Parathyroid adenoma (tissue), 2 donors: ENCODE measurements around the gene SLC41A3.

Source experiments
- H2AFZ ChIP-seq: fragments of 300-600 bp; sonication (generic); one replicate; pipeline ENCODE4 v1.7.0; 2017; ENCODE audit warnings: antibody characterized with exemption, mild to moderate bottlenecking
- H3K27ac ChIP-seq: fragments of 300-600 bp; sonication (generic); one replicate; pipeline ENCODE4 v1.7.0; 2017
- H3K27me3 ChIP-seq: fragments of 300-600 bp; sonication (generic); one replicate; pipeline ENCODE4 v1.7.0; 2017; ENCODE audit warnings: low read length; ENCODE audit not compliant: control insufficient read depth, insufficient read depth
- H3K36me3 ChIP-seq: fragments of 300-600 bp; sonication (generic); one replicate; pipeline ENCODE4 v1.7.0; 2017; ENCODE audit warnings: low read length; ENCODE audit not compliant: control insufficient read depth, insufficient read depth
- H3K4me1 ChIP-seq: fragments of 300-600 bp; sonication (generic); one replicate; pipeline ENCODE4 v1.7.0; 2017; ENCODE audit warnings: control low read depth
- H3K4me2 ChIP-seq: fragments of 300-600 bp; sonication (generic); one replicate; pipeline ENCODE4 v1.7.0; 2017; ENCODE audit warnings: low read length
- H3K4me3 ChIP-seq: fragments of 300-600 bp; sonication (generic); one replicate; pipeline ENCODE4 v1.7.0; 2017; ENCODE audit warnings: low read depth, low read length
- H3K79me2 ChIP-seq: fragments of 300-600 bp; sonication (generic); one replicate; pipeline ENCODE4 v1.7.0; 2017; ENCODE audit warnings: control low read depth
- H3K9ac ChIP-seq: fragments of 300-600 bp; sonication (generic); one replicate; pipeline ENCODE4 v1.7.0; 2017; ENCODE audit warnings: mild to moderate bottlenecking
- H3K9me3 ChIP-seq: fragments of 300-600 bp; sonication (generic); one replicate; pipeline ENCODE4 v1.7.0; 2017; ENCODE audit warnings: low read length; ENCODE audit not compliant: control insufficient read depth
- TF ChIP-seq, protein P1 (sequence below): fragments of 300-600 bp; sonication (generic); IDR thresholded peaks from one replicate; pipeline ENCODE4 v1.7.0; 2017; ENCODE audit warnings: antibody characterized with exemption, mild to moderate bottlenecking
- donor health status: primary hyperparathyroidism.

Gene SLC41A3

DNA sequence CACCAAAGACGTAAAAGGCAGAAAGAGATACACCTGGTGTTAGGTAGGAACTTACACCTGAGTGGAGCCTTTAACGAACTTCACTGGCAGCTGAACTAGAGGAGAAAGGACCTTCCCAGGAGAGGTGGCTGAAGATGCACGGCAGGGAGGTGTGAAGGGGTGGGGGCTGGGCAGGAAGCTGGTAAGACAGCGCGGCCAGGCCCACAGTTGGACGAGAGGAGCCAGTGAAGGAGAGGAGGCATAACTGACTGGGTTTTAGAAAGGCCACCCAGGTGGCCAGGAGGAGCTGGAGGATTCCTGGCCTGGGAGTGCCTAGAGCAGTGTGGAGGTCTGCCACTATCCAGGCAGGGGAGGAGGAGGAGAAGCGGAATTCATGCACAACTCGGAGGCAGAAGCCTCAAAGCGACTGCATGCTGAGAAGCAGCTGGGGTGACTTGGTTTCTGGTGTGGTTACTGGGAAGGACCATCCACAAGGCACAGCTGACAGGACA, 51.9 kb downstream of the SLC41A3 start:
- Histone ChIP-seq H3K9me3 (no peaks in the 10 kb centered on the region), H3K4me1 (no peaks in the 10 kb centered on the region), H3K27me3 (no peaks in the 10 kb centered on the region), H3K27ac (no peak overlapping the region), H3K4me2 (no peak overlapping the region), H3K79me2 (no peaks in the 10 kb centered on the region), H3K4me3 (no peak overlapping the region), H2AFZ (no peak overlapping the region), H3K9ac (no peak overlapping the region), H3K36me3 (no peaks in the 10 kb centered on the region)
- TF ChIP-seq, protein P1, sequence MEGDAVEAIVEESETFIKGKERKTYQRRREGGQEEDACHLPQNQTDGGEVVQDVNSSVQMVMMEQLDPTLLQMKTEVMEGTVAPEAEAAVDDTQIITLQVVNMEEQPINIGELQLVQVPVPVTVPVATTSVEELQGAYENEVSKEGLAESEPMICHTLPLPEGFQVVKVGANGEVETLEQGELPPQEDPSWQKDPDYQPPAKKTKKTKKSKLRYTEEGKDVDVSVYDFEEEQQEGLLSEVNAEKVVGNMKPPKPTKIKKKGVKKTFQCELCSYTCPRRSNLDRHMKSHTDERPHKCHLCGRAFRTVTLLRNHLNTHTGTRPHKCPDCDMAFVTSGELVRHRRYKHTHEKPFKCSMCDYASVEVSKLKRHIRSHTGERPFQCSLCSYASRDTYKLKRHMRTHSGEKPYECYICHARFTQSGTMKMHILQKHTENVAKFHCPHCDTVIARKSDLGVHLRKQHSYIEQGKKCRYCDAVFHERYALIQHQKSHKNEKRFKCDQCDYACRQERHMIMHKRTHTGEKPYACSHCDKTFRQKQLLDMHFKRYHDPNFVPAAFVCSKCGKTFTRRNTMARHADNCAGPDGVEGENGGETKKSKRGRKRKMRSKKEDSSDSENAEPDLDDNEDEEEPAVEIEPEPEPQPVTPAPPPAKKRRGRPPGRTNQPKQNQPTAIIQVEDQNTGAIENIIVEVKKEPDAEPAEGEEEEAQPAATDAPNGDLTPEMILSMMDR: no peak

DNA sequence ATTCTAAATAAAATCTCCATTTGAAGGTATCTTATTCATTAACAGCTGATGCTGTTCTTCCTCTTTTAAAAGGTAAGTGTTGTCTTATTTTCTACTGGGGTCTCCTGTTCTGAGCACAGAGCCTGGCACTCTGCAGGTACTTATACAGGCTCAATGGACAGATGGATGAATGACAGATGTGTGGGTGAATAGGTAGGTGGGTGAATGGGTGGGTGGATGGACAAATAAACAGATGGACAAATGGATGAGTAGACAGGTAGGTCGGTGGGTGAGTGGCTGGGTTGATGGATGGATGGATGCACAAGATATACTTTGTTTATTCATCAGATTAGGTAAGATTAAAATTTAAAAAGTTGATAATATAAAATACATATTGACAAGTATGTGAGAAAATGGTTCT, 53.5 kb downstream of the SLC41A3 start:
- TF ChIP-seq, protein P1: no peak
- Histone ChIP-seq H3K9me3 (no peaks in the 10 kb centered on the region), H2AFZ (no peak overlapping the region), H3K27me3 (no peaks in the 10 kb centered on the region), H3K36me3 (no peaks in the 10 kb centered on the region), H3K9ac (no peak overlapping the region), H3K4me2 (no peak overlapping the region), H3K79me2 (no peaks in the 10 kb centered on the region), H3K27ac (no peak overlapping the region), H3K4me3 (no peak overlapping the region), H3K4me1 (no peaks in the 10 kb centered on the region)

DNA sequence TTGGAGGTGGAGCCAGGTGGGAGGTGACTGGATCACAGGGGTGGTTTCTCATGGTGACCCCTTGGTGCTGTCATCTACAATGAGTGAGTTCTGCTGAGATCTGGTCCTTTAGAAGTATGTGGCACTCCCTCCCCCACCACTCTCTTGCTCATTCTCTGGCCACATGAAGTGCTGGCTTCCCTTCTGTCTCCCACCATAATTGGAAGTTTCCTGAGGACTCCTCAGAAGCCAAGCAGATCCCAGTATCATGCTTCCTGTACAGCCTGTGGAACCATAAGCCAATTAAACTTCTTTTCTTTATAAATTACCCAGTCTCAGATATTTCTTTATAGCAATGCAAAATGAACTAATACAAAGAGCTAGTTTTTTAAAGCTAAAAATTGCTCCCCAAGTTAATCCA, 54.7 kb downstream of the SLC41A3 start:
- Histone ChIP-seq H3K36me3 (no peaks in the 10 kb centered on the region), H3K4me1 (no peaks in the 10 kb centered on the region), H3K27ac (no peak overlapping the region), H2AFZ (no peak overlapping the region), H3K9ac (no peak overlapping the region), H3K4me3 (no peak overlapping the region), H3K4me2 (no peak overlapping the region), H3K9me3 (no peaks in the 10 kb centered on the region), H3K79me2 (no peaks in the 10 kb centered on the region), H3K27me3 (no peaks in the 10 kb centered on the region)
- TF ChIP-seq, protein P1: no peak

DNA sequence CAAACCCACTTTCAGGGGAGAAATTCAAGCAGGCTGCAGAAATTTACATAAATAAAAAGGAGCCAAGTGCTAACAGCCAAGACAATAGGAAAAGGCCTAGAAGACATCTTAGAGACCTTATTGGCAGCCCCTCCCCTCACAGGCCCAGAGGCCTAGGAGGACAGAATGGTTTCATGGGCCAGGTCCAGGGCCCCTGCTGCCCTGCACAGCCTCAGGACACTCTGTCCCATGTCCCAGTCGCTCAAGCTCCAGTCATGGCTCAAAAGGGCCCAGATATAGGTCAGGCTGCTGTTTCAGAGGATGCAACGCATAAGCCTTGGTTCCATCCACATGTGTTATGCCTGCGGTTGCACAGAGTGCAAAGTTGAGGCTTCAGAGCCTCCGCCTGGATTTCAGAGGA, 55.8 kb downstream of the SLC41A3 start:
- Histone ChIP-seq H2AFZ (no peak overlapping the region), H3K79me2 (no peaks in the 10 kb centered on the region), H3K27me3 (no peaks in the 10 kb centered on the region), H3K36me3 (no peaks in the 10 kb centered on the region), H3K9ac (no peak overlapping the region), H3K4me1 (no peaks in the 10 kb centered on the region), H3K4me2 (no peak overlapping the region), H3K27ac (no peak overlapping the region), H3K9me3 (no peaks in the 10 kb centered on the region), H3K4me3 (no peak overlapping the region)
- TF ChIP-seq, protein P1: no peak

DNA sequence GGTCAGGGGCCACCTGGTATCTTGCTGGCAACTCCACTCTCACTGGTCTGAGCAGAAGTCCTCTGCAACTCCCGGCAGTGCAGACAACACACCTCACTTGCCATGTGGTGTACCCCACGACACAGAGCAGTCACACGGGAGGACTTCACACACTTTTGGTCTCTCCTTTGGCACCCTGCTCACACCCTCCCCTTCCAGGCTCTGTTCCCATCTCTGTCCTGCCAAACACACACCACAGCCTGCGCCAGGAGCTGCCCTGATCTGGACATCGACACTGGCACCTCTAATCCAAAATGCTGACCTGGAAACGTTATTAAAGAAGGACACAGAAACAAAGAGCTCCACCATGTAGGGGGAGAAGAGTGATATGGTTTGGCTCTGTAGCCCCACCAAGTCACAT, 57.2 kb downstream of the SLC41A3 start:
- no peaks in the 10 kb centered on the region for H3K9me3 ChIP-seq
- no peak overlapping the region for H2AFZ ChIP-seq
- no peaks in the 10 kb centered on the region for H3K36me3 ChIP-seq
- no peak overlapping the region for H3K27ac ChIP-seq
- H3K4me1 ChIP-seq: no peaks in the 10 kb centered on the region
- H3K4me2 ChIP-seq: no peak overlapping the region
- H3K4me3 ChIP-seq: no peak overlapping the region
- H3K9ac ChIP-seq: no peak overlapping the region
- TF ChIP-seq, protein P1: no peak
- H3K79me2 ChIP-seq: no peaks in the 10 kb centered on the region
- no peaks in the 10 kb centered on the region for H3K27me3 ChIP-seq
